GM12874 (cell line): ENCODE measurements around the gene IQGAP2.

ENCODE experiments used
- CTCF ChIP-seq: IDR thresholded peaks from 2 replicates; pipeline ENCODE4 v1.5.1; 2011; ENCODE audit warnings: low read depth, mild to moderate bottlenecking, control low read depth, low read length, moderate library complexity; ENCODE audit not compliant: insufficient read depth

IQGAP2 gene

GRCh38 chr5:76521240-76521758, 118.2 kb downstream of the IQGAP2 start:
- no peak for TF ChIP-seq CTCF

DNA sequence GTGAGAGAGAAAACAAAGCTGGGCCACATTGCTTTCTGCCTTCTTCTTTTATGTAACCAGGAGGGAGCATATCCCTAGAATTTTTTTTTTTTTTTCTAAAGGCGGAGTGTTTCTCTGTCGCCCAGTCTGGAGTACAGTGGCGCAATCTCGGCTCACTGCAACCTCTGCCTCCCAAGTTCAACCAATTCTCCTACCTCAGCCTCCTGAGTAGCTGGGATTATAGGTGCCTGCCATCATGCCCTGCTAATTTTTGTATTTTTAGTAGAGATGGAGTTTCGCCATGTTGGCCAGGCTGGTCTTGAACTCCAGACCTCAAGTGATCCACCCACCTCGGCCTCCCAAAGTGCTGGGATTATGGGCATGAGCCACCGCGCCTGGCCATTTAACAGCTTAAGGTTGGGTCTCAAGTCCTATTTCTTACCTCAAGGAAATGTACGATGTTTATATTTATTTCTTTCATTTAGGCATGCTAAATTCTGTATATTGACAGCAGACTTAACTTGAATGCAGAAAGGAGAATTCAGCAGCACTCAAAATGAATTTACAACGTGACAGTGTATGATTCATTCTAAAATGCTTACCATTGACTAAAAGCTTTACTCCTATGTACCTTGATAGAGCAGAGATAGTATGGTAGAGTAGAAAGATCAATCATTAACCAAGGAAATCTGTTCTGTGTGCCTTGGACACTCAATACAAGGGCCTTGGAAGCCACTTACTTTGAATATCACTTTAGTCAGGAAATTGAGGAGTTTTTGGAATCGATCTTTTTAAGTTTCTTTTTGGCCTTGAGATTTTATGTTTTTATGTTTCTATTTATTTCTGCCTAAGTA, 119.2 kb downstream of the IQGAP2 start:
- no peak for TF ChIP-seq CTCF

DNA sequence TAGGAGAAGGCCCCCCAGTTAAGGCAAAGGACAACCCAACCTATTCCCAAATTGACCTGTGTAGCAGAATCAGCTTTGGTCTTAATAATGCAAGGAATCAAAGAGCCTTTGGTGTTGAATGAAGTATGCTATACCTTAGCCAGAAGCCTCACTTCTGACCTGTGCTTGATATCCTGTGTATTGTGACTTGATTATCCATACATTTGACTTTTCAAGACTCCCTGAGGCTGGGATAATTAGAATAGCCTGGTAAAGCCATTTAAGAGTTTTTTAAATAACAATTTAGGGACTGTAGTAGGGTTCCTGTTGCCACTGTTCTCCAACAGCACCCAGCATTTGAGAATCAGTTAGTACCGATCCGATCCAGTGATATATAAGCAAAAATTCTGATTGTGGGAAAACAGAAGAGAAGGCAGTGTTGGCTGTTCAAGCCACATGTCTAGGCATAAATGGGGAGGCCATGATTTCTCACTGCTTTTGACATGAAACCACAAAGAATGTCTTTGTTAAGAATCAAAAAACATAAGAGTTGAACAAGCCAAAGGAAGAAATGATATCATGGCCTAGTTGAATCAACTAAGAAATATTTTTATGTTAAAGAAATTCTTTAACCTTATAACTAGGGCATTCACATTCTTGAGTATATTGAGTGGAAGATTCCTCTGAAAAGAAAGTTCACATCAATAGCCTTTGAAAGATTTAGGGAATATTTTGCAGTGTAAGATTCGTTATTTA, 121.2 kb downstream of the IQGAP2 start:
- no peak for TF ChIP-seq CTCF

DNA sequence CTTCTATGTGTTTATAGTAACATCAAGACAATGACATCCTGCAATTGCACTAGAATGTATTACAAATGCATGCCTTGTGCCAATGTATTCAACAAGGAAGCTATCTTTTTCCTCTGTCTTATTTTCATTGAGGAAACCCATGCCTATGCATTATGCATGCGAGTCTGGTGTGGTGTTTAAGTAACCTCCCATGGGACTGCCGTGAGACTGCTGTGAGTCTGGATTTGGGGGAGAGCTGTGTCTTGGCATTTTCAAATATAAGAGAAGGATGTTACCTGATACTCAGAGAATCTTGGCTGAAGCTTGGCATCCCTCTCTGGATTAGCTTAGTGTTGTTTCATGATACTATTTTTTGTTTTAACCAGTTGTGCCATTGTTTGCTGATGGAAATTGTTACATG, 121.8 kb downstream of the IQGAP2 start:
- TF ChIP-seq CTCF: no peak

- no peak for TF ChIP-seq CTCF
Measured at GRCh38 chr5:76525956-76526355, 122.9 kb downstream of the IQGAP2 start.

DNA sequence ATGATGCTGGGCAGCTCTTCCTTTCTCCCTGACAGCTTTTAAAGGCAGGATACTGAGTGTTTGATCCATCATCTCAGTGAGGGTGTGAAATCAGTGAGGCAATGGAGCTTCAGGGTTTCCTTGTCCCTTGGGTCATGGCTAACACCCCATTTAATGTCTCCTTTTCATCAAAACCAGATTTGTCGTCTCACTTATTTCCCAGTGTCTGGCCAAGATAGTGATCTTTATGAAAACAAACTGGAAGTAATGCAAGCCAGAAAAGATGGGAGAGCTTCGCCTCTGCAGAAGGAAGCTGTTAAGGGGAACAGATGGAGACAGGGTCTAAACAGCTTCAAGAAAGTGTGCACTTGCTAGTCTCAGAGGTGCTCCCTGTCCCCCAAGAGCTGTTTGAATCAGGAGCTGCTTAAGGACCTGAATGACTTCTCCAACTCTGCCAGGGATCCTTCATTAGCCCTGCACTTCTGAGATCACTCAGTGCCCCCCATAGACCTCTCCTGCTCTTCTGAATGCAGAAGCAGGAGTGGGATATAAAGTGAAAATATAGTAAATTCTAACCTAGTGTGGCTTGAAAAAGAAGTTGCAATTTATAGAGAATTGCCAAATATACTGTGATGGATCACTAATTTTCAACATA, 124.0 kb downstream of the IQGAP2 start:
- no peak for TF ChIP-seq CTCF

- no peak for TF ChIP-seq CTCF
Measured at GRCh38 chr5:76527685-76528161, 124.6 kb downstream of the IQGAP2 start.
